ENCODE data around the gene EXD2. TPM values are rescaled to one million over a fixed set of nuclear protein-coding genes. Genes with fewer than 3 reads are reported as not detected.

The EXD2 gene
- total RNA-seq, 1 donor from 2014 or later: 25.2 TPM

GRCh38 chr14:69252851-69253250 lies 61.6 kb downstream of the EXD2 start:
- no peak overlapping the region for H3K27ac ChIP-seq
- H3K4me1 ChIP-seq: peaks cover 3% of the 10 kb centered on the region
- TF ChIP-seq CTCF (IDR thresholded peaks at IDR 0.05): no peak
- H3K36me3 ChIP-seq: no peaks in the 10 kb centered on the region
- H3K4me3 ChIP-seq: no peak overlapping the region
- intact Hi-C loops (cut with DNase I): no loop called here
- no peaks in the 10 kb centered on the region for H3K9me3 ChIP-seq
- H3K27me3 ChIP-seq: no peaks in the 10 kb centered on the region
- ATAC-seq: no peak
- DNase-seq: no peak

GRCh38 chr14:69259168-69259526 lies 67.8 kb downstream of the EXD2 start:
- DNase-seq: no peak
- Histone ChIP-seq H3K36me3 (no peaks in the 10 kb centered on the region), H3K27ac (no peak overlapping the region), H3K4me1 (peaks cover 18% of the 10 kb centered on the region), H3K4me3 (peak overlapping the region; percentile 54), H3K27me3 (peaks cover 34% of the 10 kb centered on the region), H3K9me3 (no peaks in the 10 kb centered on the region)
- no peak for ATAC-seq
- no peak for TF ChIP-seq CTCF (IDR thresholded peaks at IDR 0.05)
- intact Hi-C loops (cut with DNase I): no loop called here

GRCh38 chr14:69259527-69260189 lies 68.4 kb downstream of the EXD2 start, which contains the start of gene GALNT16:
GALNT16 (plus strand) TSS chr14:69260158; CDS start chr14:69260291, 133 bp downstream.
- Histone ChIP-seq H3K4me3 (peak within 1 kb of the TSS; percentile 54), H3K9me3 (no peaks in the 10 kb centered on the region), H3K27me3 (peaks cover 39% of the 10 kb centered on the region), H3K27ac (no peak within 1 kb of the TSS), H3K36me3 (no peaks in the 10 kb centered on the region), H3K4me1 (peaks cover 18% of the 10 kb centered on the region)
- peak; percentile 69 for DNase-seq
- peak; percentile 25 for TF ChIP-seq CTCF (IDR thresholded peaks at IDR 0.05)
- peak; percentile 22 for ATAC-seq
- intact Hi-C loops (cut with DNase I): no loop called here

- TF ChIP-seq CTCF (IDR thresholded peaks at IDR 0.05): no peak
- H3K4me3 ChIP-seq: peak overlapping the region; percentile 54
- intact Hi-C loops (cut with DNase I): no loop called here
- peak; percentile 13 for ATAC-seq
- peaks cover 40% of the 10 kb centered on the region for H3K27me3 ChIP-seq
- H3K27ac ChIP-seq: no peak overlapping the region
- no peaks in the 10 kb centered on the region for H3K36me3 ChIP-seq
- H3K9me3 ChIP-seq: no peaks in the 10 kb centered on the region
- H3K4me1 ChIP-seq: peaks cover 18% of the 10 kb centered on the region
- no peak for DNase-seq
Measured at GRCh38 chr14:69260190-69260860, 69.0 kb downstream of the EXD2 start.

GRCh38 chr14:69260861-69261564 lies 69.7 kb downstream of the EXD2 start:
- ATAC-seq (peak; percentile 68), DNase-seq (no peak)
- Histone ChIP-seq H3K27ac (no peak overlapping the region), H3K36me3 (no peaks in the 10 kb centered on the region), H3K27me3 (peaks cover 40% of the 10 kb centered on the region), H3K4me3 (peak overlapping the region; percentile 54), H3K4me1 (peaks cover 18% of the 10 kb centered on the region), H3K9me3 (no peaks in the 10 kb centered on the region)
- intact Hi-C loops (cut with DNase I): no loop called here
- peak; percentile 64 for TF ChIP-seq CTCF (IDR thresholded peaks at IDR 0.05)
